Thyroid gland (tissue), 4 donors: Measurements from ENCODE around the gene BIVM.

ENCODE experiments used
- POLR2A ChIP-seq, 2 donors: fragments of 450-650 bp; IDR thresholded peaks; one replicate each; pipeline ENCODE4 v1.6.1; 2017; ENCODE audit warnings: antibody characterized with exemption in 2 of 2, mild to moderate bottlenecking in 2 of 2, moderate library complexity in 1 of 2
- TF ChIP-seq, protein P1 (sequence below), 6 experiments: fragments of 200-600 bp in 3 of 6; fragments of 450-650 bp in 3 of 6; sonication (generic) in 3 of 6; IDR thresholded peaks; one replicate each; pipeline ENCODE4 v1.5.1; 2016 to 2019; ENCODE audit warnings: antibody characterized with exemption in 6 of 6, mild to moderate bottlenecking in 2 of 6, inconsistent platforms in 1 of 6, moderate library complexity in 1 of 6

DNA sequence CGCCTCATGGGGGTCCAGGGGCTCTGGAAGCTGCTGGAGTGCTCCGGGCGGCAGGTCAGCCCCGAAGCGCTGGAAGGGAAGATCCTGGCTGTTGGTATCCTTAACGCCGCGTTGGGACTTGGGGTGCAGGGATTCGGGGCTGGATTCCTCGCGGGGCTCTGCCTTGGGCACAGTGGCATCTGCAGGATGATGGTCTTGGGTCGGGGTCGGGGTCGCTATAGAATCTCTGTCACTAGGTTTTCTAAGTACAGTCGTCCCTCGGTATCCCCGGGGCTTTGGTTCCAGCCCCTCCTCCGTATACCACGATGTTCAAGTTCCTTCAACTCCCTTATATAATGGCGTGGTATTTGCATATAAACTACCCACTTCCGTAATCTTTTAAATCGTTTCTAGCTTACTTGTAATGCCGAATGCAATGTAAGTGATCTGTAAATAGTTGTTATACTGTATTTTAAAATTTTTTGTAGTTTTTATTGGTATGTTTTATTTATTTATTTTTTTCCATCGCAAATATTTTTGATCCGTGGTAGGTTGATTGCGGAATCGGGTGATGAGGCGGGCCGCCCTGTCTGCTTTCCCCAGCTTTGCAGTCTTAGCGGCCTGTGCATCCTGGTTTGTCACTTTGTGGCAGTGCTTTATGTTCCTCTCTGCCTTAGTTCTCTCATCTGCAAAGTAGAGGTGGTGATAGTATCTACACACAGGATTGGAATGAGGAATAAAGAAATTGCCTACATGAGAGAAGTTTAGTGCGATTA lies 47.5 kb downstream of the BIVM start:
- TF ChIP-seq, protein P1, sequence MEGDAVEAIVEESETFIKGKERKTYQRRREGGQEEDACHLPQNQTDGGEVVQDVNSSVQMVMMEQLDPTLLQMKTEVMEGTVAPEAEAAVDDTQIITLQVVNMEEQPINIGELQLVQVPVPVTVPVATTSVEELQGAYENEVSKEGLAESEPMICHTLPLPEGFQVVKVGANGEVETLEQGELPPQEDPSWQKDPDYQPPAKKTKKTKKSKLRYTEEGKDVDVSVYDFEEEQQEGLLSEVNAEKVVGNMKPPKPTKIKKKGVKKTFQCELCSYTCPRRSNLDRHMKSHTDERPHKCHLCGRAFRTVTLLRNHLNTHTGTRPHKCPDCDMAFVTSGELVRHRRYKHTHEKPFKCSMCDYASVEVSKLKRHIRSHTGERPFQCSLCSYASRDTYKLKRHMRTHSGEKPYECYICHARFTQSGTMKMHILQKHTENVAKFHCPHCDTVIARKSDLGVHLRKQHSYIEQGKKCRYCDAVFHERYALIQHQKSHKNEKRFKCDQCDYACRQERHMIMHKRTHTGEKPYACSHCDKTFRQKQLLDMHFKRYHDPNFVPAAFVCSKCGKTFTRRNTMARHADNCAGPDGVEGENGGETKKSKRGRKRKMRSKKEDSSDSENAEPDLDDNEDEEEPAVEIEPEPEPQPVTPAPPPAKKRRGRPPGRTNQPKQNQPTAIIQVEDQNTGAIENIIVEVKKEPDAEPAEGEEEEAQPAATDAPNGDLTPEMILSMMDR (IDR thresholded peaks at IDR 0.05), result no peak
- TF ChIP-seq POLR2A (IDR thresholded peaks at IDR 0.05), result no peak
